Breast epithelium (tissue), 4 donors: ENCODE results near the gene MAD2L2. TPM values are rescaled to one million over a fixed set of nuclear protein-coding genes. Genes with fewer than 3 reads are reported as not detected.

Experiments used
- DNase-seq, 2 donors: peaks; one replicate each; pipeline ENCODE4 v3.0.0-alpha.2; 2019; ENCODE audit warnings: low spot score in 2 of 2
- H3K27ac ChIP-seq, 2 donors: fragments of 200-600 bp; sonication (generic) in 1 of 2; one replicate each; pipeline ENCODE4 v1.5.1; 2016 to 2019; ENCODE audit warnings: mild to moderate bottlenecking in 1 of 2
- H3K27me3 ChIP-seq, 2 donors: fragments of 200-600 bp; sonication (generic) in 1 of 2; one replicate each; pipeline versions ENCODE4 v1.5.1 to v1.6.0; 2017 to 2019; ENCODE audit warnings: control low read depth in 1 of 2, mild to moderate bottlenecking in 1 of 2
- H3K36me3 ChIP-seq: fragments of 200-600 bp; one replicate; pipeline ENCODE4 v1.5.1; 2019
- H3K4me1 ChIP-seq, 2 donors: fragments of 200-600 bp; sonication (generic); one replicate each; pipeline ENCODE4 v1.5.1; 2016 to 2019; ENCODE audit warnings: control low read depth in 1 of 2
- H3K4me3 ChIP-seq, 3 donors: fragments of 200-600 bp; sonication (generic); 1 replicate in 2 of 3; 2 replicates in 1 of 3; pipeline ENCODE4 v1.5.1; 2016 to 2019; ENCODE audit warnings: mild to moderate bottlenecking in 3 of 3, moderate library complexity in 2 of 3
- H3K9me3 ChIP-seq, 2 donors: fragments of 200-600 bp; sonication (generic) in 1 of 2; one replicate each; pipeline ENCODE4 v1.5.1; 2016 to 2019; ENCODE audit warnings: control low read depth in 1 of 2
- CTCF ChIP-seq, 3 donors: fragments of 450-650 bp; IDR thresholded peaks; one replicate each; pipeline ENCODE4 v1.5.1; 2016 to 2017; ENCODE audit warnings: antibody characterized with exemption in 3 of 3, mild to moderate bottlenecking in 3 of 3, moderate library complexity in 3 of 3
- POLR2A ChIP-seq: fragments of 450-650 bp; IDR thresholded peaks from one replicate; pipeline ENCODE4 v1.6.1; 2016; ENCODE audit warnings: antibody characterized with exemption, mild to moderate bottlenecking, moderate library complexity
- POLR2AphosphoS5 ChIP-seq, 3 donors: sonication (generic); formaldehyde crosslinking; IDR thresholded peaks; one replicate each; pipeline ENCODE4 v1.6.1; 2017; ENCODE audit warnings: antibody characterized with exemption in 3 of 3
- intact Hi-C: fragments of 100-400 bp; cut with DNase I; formaldehyde crosslinking; loops from one replicate; pipeline ENCODE4 v1.15.1; 2023; ENCODE audit warnings: low total_unique reads
- total RNA-seq, 3 donors: library from RNA; depleted of rRNA; stranded (reverse); fragments of >200 nt; gene quantifications; one replicate each; pipeline ENCODE4 v1.1.0, GENCODE V29; 2016

The MAD2L2 gene
- total RNA-seq, 3 donors from 2014 or later = 31.8 to 58.7 (median 47.7) TPM

GRCh38 chr1:11626551-11626950 lies 54.4 kb downstream of the MAD2L2 start:
- Histone ChIP-seq H3K36me3 (no peaks in the 10 kb centered on the region), H3K4me1 (no peaks in the 10 kb centered on the region), H3K9me3 (no peaks in the 10 kb centered on the region), H3K27me3 (peaks cover 0 to 11% of the 10 kb centered on the region in 2 donors), H3K4me3 (no peak overlapping the region), H3K27ac (no peak overlapping the region)
- intact Hi-C loops = no loop called here
- TF ChIP-seq POLR2AphosphoS5 (IDR thresholded peaks at IDR 0.05) (no peak), POLR2A (no peak), CTCF (IDR thresholded peaks at IDR 0.05) (no peak)
- no peak for DNase-seq

Other genes starting within 250 kb of the MAD2L2 start
- under 1 TPM in 1 of 3 donors, not detected in 2; 0.88 TPM for gene DISP3, start 202.0 kb downstream of the MAD2L2 start, total RNA-seq
- gene FBXO2, start 26.7 kb downstream of the MAD2L2 start, total RNA-seq = 10 to 100 TPM in 2 of 3 donors, 1 to 10 TPM in 1; 1.3 to 49.3 (median 40.6) TPM
- 10 to 100 TPM; 14.1 to 32.1 (median 31.3) TPM for gene FBXO44, start 26.3 kb downstream of the MAD2L2 start, total RNA-seq
- 10 to 100 TPM; 10.2 to 17.0 (median 16.5) TPM for gene FBXO6, start 16.9 kb downstream of the MAD2L2 start, total RNA-seq
- gene DRAXIN, start 10.6 kb upstream of the MAD2L2 start, total RNA-seq = under 1 TPM; under 0.01 to 0.15 (median under 0.01) TPM
- 10 to 100 TPM; 61.9 to 74.7 (median 66.4) TPM for gene AGTRAP, start 55.0 kb upstream of the MAD2L2 start, total RNA-seq
- 1 to 10 TPM in 1 of 3 donors, not detected in 2; 1.3 TPM for gene C1orf167, start 81.0 kb upstream of the MAD2L2 start, total RNA-seq
- gene MTHFR, start 124.8 kb upstream of the MAD2L2 start, total RNA-seq = 10 to 100 TPM; 24.6 to 42.0 (median 30.0) TPM
- 10 to 100 TPM; 14.6 to 21.1 (median 16.7) TPM for gene CLCN6, start 125.0 kb upstream of the MAD2L2 start, total RNA-seq
- gene NPPA, start 166.6 kb upstream of the MAD2L2 start, total RNA-seq = under 1 TPM in 1 of 3 donors, not detected in 2; 0.66 TPM
- not detected for gene NPPB, start 177.8 kb upstream of the MAD2L2 start, total RNA-seq
- gene KIAA2013, start 245.3 kb upstream of the MAD2L2 start, total RNA-seq = 10 to 100 TPM; 40.3 to 62.7 (median 51.4) TPM